GM12878 (cell line): ENCODE measurements around the gene GAR1. TPM values are rescaled to one million over a fixed set of nuclear protein-coding genes. Genes with fewer than 3 reads are reported as not detected.

ENCODE experiments used
- ATAC-seq: fragments of 200-7000 bp; cut with Tn5 transposase; 3 replicates; pipeline ENCODE4 v1.9.1; 2020; ENCODE audit warnings: mild to moderate bottlenecking, moderate library complexity
- BruUV-seq: library from RNA; stranded (reverse); fragments of 400-500 nt; replicated peaks from 2 replicates; lab custom pipeline; 2021; lab: Mats Ljungman, UMichigan
- CTCF ChIA-PET: fragments of 300-600 bp; sonication (Branson Sonifier 250); formaldehyde crosslinking; extraction: SDS; loops from one replicate; lab custom pipeline; 2021; ENCODE audit warnings: inconsistent platforms; lab: Yijun Ruan, JAX
- POLR2A ChIA-PET: fragments of 350-600 bp; formaldehyde crosslinking; extraction: SDS; loops from one replicate; lab custom pipeline; 2021; ENCODE audit warnings: inconsistent platforms; lab: Charles Lee
- RAD21 ChIA-PET: fragments of 300-600 bp; sonication (Branson Sonifier 250); formaldehyde crosslinking; loops from one replicate; lab custom pipeline; 2023; ENCODE audit warnings: antibody characterized with exemption; ENCODE audit not compliant: unreplicated experiment; lab: Charles Lee
- SMC1A ChIA-PET: fragments of 300-600 bp; sonication (Branson Sonifier 250); formaldehyde crosslinking; loops from one replicate; lab custom pipeline; 2023; ENCODE audit not compliant: unreplicated experiment, uncharacterized antibody; lab: Charles Lee
- DNase-seq: peaks from one replicate; pipeline ENCODE4 v3.0.0-alpha.2; 2011; ENCODE audit warnings: low read depth, low spot score
- FAIRE-seq: peaks from 3 replicates; lab custom pipeline; 2011; peaks lifted over from hg19 to GRCh38; lab: Jason Lieb, UNC
- H2AFZ ChIP-seq: 2 replicates; pipeline ENCODE4 v1.6.0; 2011; ENCODE audit warnings: low read depth, low read length, control low read depth; ENCODE audit not compliant: control insufficient read depth
- H3K27ac ChIP-seq: 2 replicates; pipeline ENCODE4 v1.5.1; 2011; ENCODE audit warnings: control low read depth; ENCODE audit not compliant: control insufficient read depth, insufficient read depth
- H3K27me3 ChIP-seq, 2 experiments: replicated peaks in 1 of 2; 2 replicates each; pipeline versions ENCODE4 v1.6.0 to v1.6.1; 2011; ENCODE audit warnings: low read length in 1 of 2; ENCODE audit not compliant: control insufficient read depth in 2 of 2, insufficient read depth in 2 of 2
- H3K36me3 ChIP-seq, 2 experiments: 2 replicates each; pipeline ENCODE4 v1.5.1; 2011; ENCODE audit warnings: low read length in 1 of 2; ENCODE audit not compliant: control insufficient read depth in 2 of 2, insufficient read depth in 2 of 2
- H3K4me1 ChIP-seq: 2 replicates; pipeline ENCODE4 v1.6.1; 2011; ENCODE audit warnings: mild to moderate bottlenecking, low read length, moderate library complexity, mixed read lengths; ENCODE audit not compliant: control insufficient read depth, insufficient read depth
- H3K4me2 ChIP-seq: 2 replicates; pipeline ENCODE4 v1.6.0; 2011; ENCODE audit warnings: control low read depth; ENCODE audit not compliant: control insufficient read depth, insufficient read depth
- H3K4me3 ChIP-seq: fragments of 200-600 bp; sonication (generic); 2 replicates; pipeline ENCODE4 v1.5.1; 2016
- H3K79me2 ChIP-seq: 2 replicates; pipeline ENCODE4 v1.6.0; 2011; ENCODE audit warnings: low read length; ENCODE audit not compliant: control insufficient read depth, insufficient read depth
- H3K9ac ChIP-seq: 2 replicates; pipeline ENCODE4 v1.8.0; 2011; ENCODE audit warnings: low read length, control low read depth, mixed read lengths; ENCODE audit not compliant: control insufficient read depth, insufficient read depth
- H3K9me3 ChIP-seq: replicated peaks from 3 replicates; pipeline ENCODE4 v1.5.1; 2011; ENCODE audit warnings: mild to moderate bottlenecking, low read length; ENCODE audit not compliant: control insufficient read depth, insufficient read depth
- H4K20me1 ChIP-seq: 2 replicates; pipeline ENCODE4 v1.6.0; 2011; ENCODE audit not compliant: control insufficient read depth, insufficient read depth
- ATF7 ChIP-seq: fragments of 450-650 bp; IDR thresholded peaks from 2 replicates; pipeline ENCODE4 v1.6.1; 2016; ENCODE audit warnings: low read depth, mild to moderate bottlenecking
- PAX5 ChIP-seq: IDR thresholded peaks from 2 replicates; pipeline ENCODE4 v1.6.1; 2011; ENCODE audit warnings: low read depth, low read length, borderline replicate concordance
- ZNF384 ChIP-seq: IDR thresholded peaks from 2 replicates; pipeline ENCODE4 v1.6.1; 2012; ENCODE audit warnings: low read depth, mild to moderate bottlenecking, low read length, improper control_type of control experiment, borderline replicate concordance
- WGBS: methylation state at CpG from one replicate; pipeline ENCODE4 v1.1.6; 2016; ENCODE audit warnings: low lambda C conversion rate; ENCODE audit not compliant: insufficient replicate concordance, insufficient coverage; ENCODE audit errors: missing lambda C conversion rate; 5-methylcytosine and 5-hydroxymethylcytosine counted together
- in situ Hi-C: fragments of 300-500 bp; cut with MboI; formaldehyde crosslinking; loops from 9 replicates; pipeline ENCODE4 v1.14.3; 2018; ENCODE audit warnings: mixed read lengths
- intact Hi-C: fragments of 100-400 bp; cut with micrococcal nuclease; formaldehyde crosslinking; loops from one replicate; pipeline ENCODE4 v1.14.2; 2022; ENCODE audit not compliant: unreplicated experiment
- polyA plus RNA-seq, 11 experiments: library from polyadenylated mRNA; depleted of rRNA in 4 of 11; unstranded in 6 of 11; stranded (reverse) in 5 of 11; fragments of >200 nt; fragmentation: Nextera tagmentation in 4 of 11; fragmentation: Illumina TruSeq in 1 of 11; extraction: Ambion mirVana in 4 of 11; extraction: Trizol in 1 of 11; gene quantifications; 1 replicate in 1 of 11; 2 replicates in 10 of 11; pipeline versions ENCODE4 v1.2.1 to v1.2.3, GENCODE V29; 2011 to 2016; ENCODE audit warnings: inconsistent platforms in 2 of 11, missing spikeins in 2 of 11, low read depth in 1 of 11
- total RNA-seq, 4 experiments: library from RNA; depleted of rRNA in 3 of 4; stranded (reverse); fragments of >200 nt in 3 of 4; fragmentation: Illumina TruSeq in 1 of 4; extraction: Trizol in 1 of 4; gene quantifications; 2 replicates each; pipeline versions ENCODE4 v1.2.1 to v1.2.3, GENCODE V29; 2013 to 2021
- TF ChIP-seq, protein P1 (sequence below): fragments of 450-650 bp; IDR thresholded peaks from 2 replicates; pipeline ENCODE4 v1.6.1; 2016; ENCODE audit warnings: mild to moderate bottlenecking
- TF ChIP-seq, protein P2 (sequence below): IDR thresholded peaks from 2 replicates; pipeline ENCODE4 v1.6.1; 2012; ENCODE audit warnings: improper control_type of control experiment, low read depth, low read length; ENCODE audit not compliant: insufficient replicate concordance
- TF ChIP-seq, protein P3 (sequence below): IDR thresholded peaks from 2 replicates; pipeline ENCODE4 v1.6.1; 2011; ENCODE audit warnings: mild to moderate bottlenecking, low read depth, low read length, moderate library complexity; ENCODE audit not compliant: insufficient replicate concordance

Gene GAR1
- total and polyA plus RNA-seq, 10 of the 15 experiments (the other 5 are each of a cell fraction or from before 2014, with no cell fraction given): 11.7 to 76.3 (median 29.8) TPM

DNA sequence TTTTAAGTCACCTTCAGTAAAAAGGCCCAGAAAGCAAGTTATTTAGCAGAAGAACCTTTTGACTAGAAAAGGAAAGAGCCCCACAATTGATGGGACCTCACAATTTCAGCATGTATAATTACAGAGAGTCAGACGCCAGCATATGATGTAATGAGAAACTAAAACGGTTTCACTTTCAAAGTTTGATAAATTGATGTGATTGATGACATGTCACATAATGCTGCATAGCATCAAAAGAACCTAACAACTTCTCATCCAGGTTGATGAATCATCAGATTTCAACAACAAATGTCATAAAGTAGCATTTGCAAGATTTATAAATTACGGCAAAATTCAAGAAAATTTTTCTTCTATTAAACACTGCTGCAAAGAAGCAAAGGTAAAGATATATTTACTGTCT lies 3.9 kb upstream of the GAR1 start:
- in situ Hi-C loops: loop anchor here (5.0 kb wide), 1 partner anchor 384 kb away; no protein-coding TSS in a partner anchor
- Histone ChIP-seq H3K36me3 (no peaks in the 10 kb centered on the region), H3K9ac (no peak overlapping the region), H3K27me3 (no peaks in the 10 kb centered on the region), H2AFZ (no peak overlapping the region), H3K4me3 (no peak overlapping the region), H3K4me2 (no peak overlapping the region), H3K79me2 (peaks cover 14% of the 10 kb centered on the region), H3K27ac (no peak overlapping the region), H4K20me1 (no peaks in the 10 kb centered on the region), H3K9me3 (no peaks in the 10 kb centered on the region), H3K4me1 (no peaks in the 10 kb centered on the region)
- no TSS peak for BruUV-seq
- DNase-seq: no peak
- WGBS: 42% methylated on average over 3 of the region's 3 CpGs
- RAD21 ChIA-PET: no interaction called here
- ATAC-seq: no peak
- FAIRE-seq: no peak
- CTCF ChIA-PET: no interaction called here
- TF ChIP-seq ATF7 (peak; percentile 82), ZNF384 (no peak), PAX5 (no peak)
- TF ChIP-seq, protein P1, sequence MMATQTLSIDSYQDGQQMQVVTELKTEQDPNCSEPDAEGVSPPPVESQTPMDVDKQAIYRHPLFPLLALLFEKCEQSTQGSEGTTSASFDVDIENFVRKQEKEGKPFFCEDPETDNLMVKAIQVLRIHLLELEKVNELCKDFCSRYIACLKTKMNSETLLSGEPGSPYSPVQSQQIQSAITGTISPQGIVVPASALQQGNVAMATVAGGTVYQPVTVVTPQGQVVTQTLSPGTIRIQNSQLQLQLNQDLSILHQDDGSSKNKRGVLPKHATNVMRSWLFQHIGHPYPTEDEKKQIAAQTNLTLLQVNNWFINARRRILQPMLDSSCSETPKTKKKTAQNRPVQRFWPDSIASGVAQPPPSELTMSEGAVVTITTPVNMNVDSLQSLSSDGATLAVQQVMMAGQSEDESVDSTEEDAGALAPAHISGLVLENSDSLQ: peak; percentile 86
- TF ChIP-seq, protein P2, sequence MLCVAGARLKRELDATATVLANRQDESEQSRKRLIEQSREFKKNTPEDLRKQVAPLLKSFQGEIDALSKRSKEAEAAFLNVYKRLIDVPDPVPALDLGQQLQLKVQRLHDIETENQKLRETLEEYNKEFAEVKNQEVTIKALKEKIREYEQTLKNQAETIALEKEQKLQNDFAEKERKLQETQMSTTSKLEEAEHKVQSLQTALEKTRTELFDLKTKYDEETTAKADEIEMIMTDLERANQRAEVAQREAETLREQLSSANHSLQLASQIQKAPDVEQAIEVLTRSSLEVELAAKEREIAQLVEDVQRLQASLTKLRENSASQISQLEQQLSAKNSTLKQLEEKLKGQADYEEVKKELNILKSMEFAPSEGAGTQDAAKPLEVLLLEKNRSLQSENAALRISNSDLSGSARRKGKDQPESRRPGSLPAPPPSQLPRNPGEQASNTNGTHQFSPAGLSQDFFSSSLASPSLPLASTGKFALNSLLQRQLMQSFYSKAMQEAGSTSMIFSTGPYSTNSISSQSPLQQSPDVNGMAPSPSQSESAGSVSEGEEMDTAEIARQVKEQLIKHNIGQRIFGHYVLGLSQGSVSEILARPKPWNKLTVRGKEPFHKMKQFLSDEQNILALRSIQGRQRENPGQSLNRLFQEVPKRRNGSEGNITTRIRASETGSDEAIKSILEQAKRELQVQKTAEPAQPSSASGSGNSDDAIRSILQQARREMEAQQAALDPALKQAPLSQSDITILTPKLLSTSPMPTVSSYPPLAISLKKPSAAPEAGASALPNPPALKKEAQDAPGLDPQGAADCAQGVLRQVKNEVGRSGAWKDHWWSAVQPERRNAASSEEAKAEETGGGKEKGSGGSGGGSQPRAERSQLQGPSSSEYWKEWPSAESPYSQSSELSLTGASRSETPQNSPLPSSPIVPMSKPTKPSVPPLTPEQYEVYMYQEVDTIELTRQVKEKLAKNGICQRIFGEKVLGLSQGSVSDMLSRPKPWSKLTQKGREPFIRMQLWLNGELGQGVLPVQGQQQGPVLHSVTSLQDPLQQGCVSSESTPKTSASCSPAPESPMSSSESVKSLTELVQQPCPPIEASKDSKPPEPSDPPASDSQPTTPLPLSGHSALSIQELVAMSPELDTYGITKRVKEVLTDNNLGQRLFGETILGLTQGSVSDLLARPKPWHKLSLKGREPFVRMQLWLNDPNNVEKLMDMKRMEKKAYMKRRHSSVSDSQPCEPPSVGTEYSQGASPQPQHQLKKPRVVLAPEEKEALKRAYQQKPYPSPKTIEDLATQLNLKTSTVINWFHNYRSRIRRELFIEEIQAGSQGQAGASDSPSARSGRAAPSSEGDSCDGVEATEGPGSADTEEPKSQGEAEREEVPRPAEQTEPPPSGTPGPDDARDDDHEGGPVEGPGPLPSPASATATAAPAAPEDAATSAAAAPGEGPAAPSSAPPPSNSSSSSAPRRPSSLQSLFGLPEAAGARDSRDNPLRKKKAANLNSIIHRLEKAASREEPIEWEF: no peak
- TF ChIP-seq, protein P3, sequence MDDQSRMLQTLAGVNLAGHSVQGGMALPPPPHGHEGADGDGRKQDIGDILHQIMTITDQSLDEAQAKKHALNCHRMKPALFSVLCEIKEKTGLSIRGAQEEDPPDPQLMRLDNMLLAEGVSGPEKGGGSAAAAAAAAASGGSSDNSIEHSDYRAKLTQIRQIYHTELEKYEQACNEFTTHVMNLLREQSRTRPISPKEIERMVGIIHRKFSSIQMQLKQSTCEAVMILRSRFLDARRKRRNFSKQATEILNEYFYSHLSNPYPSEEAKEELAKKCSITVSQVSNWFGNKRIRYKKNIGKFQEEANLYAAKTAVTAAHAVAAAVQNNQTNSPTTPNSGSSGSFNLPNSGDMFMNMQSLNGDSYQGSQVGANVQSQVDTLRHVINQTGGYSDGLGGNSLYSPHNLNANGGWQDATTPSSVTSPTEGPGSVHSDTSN: peak; percentile 71
- SMC1A ChIA-PET: no interaction called here
- intact Hi-C loops: loop anchor here (10.0 kb wide), 1 partner anchor 383 kb away; the partner anchor contains the start of gene ELOVL6
- POLR2A ChIA-PET: no interaction called here
